ENCODE measurements around the gene PPP1R12C. TPM values are rescaled to one million over a fixed set of nuclear protein-coding genes. Genes with fewer than 3 reads are reported as not detected.

The PPP1R12C gene
- total RNA-seq, 4 donors from 2014 or later: 30.0 to 149 (median 69.6) TPM

GRCh38 chr19:55058781-55059610, 58.4 kb downstream of the PPP1R12C start:
- TF ChIP-seq CTCF (IDR thresholded peaks at IDR 0.05; ENCODE audit: low read depth): no peak

DNA sequence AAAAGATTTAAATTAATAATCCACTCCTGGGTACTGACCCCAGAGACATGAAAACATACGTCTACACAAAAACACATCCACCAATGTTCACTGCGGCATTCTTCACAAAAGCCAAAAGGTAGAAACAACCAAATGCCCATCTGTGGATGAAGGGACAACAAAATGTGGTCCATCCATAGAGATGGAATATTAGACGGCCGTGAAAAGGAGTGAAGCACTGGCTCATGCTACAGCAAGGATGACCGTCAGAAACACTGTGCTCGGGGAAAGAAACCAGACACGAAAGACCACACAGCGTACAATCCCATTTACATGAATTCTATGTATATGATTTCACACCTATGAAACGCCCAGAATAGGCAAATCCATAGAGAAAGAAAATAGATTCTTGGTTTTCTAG, 60.6 kb downstream of the PPP1R12C start:
- TF ChIP-seq CTCF (IDR thresholded peaks at IDR 0.05; ENCODE audit: low read depth): no peak

- no peak for TF ChIP-seq CTCF (IDR thresholded peaks at IDR 0.05; ENCODE audit: low read depth)
Observed at GRCh38 chr19:55053735-55054134, 63.7 kb downstream of the PPP1R12C start.

- no peak for TF ChIP-seq CTCF (IDR thresholded peaks at IDR 0.05; ENCODE audit: low read depth)
Observed at GRCh38 chr19:55050749-55051532, 66.5 kb downstream of the PPP1R12C start.

DNA sequence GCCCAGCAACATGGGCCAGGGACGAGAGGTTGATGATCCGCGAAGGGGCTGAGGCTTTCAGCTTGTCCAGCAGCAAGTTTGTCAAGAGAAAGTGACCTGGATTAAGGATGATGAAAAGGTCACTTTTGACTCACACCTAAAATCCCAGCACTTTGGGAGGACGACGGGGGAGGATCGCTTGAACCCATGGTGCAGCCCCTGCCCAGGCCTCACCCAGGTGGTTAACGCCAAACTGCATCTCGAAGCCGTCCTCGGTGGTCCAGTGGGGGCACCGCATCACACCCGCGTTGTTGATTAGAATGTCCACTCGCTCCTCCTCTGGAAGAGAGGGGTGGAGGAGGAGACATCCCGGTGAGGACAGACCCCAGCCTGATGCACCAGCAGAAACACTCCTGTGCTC, 69.0 kb downstream of the PPP1R12C start:
- no peak for TF ChIP-seq CTCF (IDR thresholded peaks at IDR 0.05; ENCODE audit: low read depth)

DNA sequence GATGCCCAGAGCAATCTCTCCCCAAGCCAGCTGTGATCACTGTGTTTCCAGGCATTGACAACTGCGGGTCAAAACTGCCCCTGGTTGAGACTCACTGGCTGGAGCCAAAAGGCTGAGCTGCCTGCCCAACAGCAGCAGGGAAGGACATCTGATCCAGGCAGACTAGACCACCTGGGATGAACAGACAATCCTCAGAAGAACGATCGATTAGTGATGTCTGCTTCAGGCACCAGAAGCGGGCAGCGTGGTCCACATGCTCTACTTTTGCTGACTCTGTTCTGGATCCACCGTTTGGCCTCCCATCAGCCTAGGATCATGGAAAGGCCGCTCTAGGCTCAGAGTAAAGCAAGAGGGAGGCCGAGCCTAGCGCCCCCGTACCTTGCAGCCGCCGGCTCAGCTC, 69.5 kb downstream of the PPP1R12C start:
- TF ChIP-seq CTCF (IDR thresholded peaks at IDR 0.05; ENCODE audit: low read depth): no peak

- no peak for TF ChIP-seq CTCF (IDR thresholded peaks at IDR 0.05; ENCODE audit: low read depth)
Observed at GRCh38 chr19:55046975-55047622, 70.3 kb downstream of the PPP1R12C start.
